CD4-positive, alpha-beta T cell (primary cell): ENCODE measurements around the gene HDHD2. TPM values are rescaled to one million over a fixed set of nuclear protein-coding genes. Genes with fewer than 3 reads are reported as not detected.
"Not testable (repeated sequence)": the region's sequence is repeated elsewhere in the genome, so short reads cannot be mapped to it uniquely, and the experiment has no call there.

ENCODE experiments used
- ATAC-seq: fragments of 200-7000 bp; cut with Tn5 transposase; one replicate; pipeline ENCODE4 v1.10.0; 2022; ENCODE audit warnings: mild to moderate bottlenecking; ENCODE audit not compliant: poor library complexity
- CTCF ChIA-PET: fragments of 350-600 bp; sonication (Branson Sonifier 250); formaldehyde crosslinking; loops from one replicate; lab custom pipeline; 2021; ENCODE audit warnings: antibody characterized with exemption, inconsistent platforms; lab: Charles Lee
- POLR2A ChIA-PET: fragments of 350-600 bp; sonication (Branson Sonifier 250); formaldehyde crosslinking; loops from one replicate; lab custom pipeline; 2021; ENCODE audit warnings: antibody characterized with exemption, inconsistent platforms; lab: Charles Lee
- DNase-seq, 14 experiments: peaks; one replicate each; pipeline ENCODE4 v3.0.0-alpha.2; 2013 to 2020; ENCODE audit warnings: mixed read lengths in 2 of 14
- H3K27ac ChIP-seq, 2 donors: one replicate each; pipeline versions ENCODE4 v1.5.1 to v1.7.0; 2013; ENCODE audit warnings: low read length in 2 of 2, low read depth in 1 of 2, mild to moderate bottlenecking in 1 of 2
- H3K27me3 ChIP-seq, 2 experiments: 1 replicate in 1 of 2; 2 replicates in 1 of 2; pipeline versions ENCODE4 v1.6.1 to v1.7.0; 2013; ENCODE audit warnings: low read length in 2 of 2, control low read depth in 1 of 2, mild to moderate bottlenecking in 1 of 2, moderate library complexity in 1 of 2; ENCODE audit not compliant: insufficient read depth in 2 of 2, control insufficient read depth in 1 of 2
- H3K36me3 ChIP-seq: one replicate; pipeline ENCODE4 v1.6.1; 2013; ENCODE audit warnings: low read length, control low read depth; ENCODE audit not compliant: insufficient read depth
- H3K4me1 ChIP-seq: one replicate; pipeline ENCODE4 v1.6.1; 2013; ENCODE audit warnings: low read length, control low read depth; ENCODE audit not compliant: insufficient read depth
- H3K4me3 ChIP-seq: one replicate; pipeline ENCODE4 v1.5.1; 2013; ENCODE audit warnings: mild to moderate bottlenecking, low read length, moderate library complexity
- H3K9me3 ChIP-seq, 2 experiments: 1 replicate in 1 of 2; 2 replicates in 1 of 2; pipeline versions ENCODE4 v1.6.1 to v1.7.0; 2013; ENCODE audit warnings: low read length in 2 of 2, mild to moderate bottlenecking in 2 of 2, control low read depth in 1 of 2, moderate library complexity in 1 of 2; ENCODE audit not compliant: control insufficient read depth in 1 of 2, insufficient read depth in 1 of 2
- H3K27ac Mint-ChIP-seq: one replicate; pipeline ENCODE4 v1.8.0; 2020; ENCODE audit warnings: mixed read lengths
- H3K27me3 Mint-ChIP-seq: one replicate; pipeline ENCODE4 v1.8.0; 2021; ENCODE audit warnings: mixed read lengths
- H3K36me3 Mint-ChIP-seq: one replicate; pipeline ENCODE4 v1.8.0; 2021; ENCODE audit warnings: low read depth, mixed read lengths
- H3K4me1 Mint-ChIP-seq: one replicate; pipeline ENCODE4 v1.8.0; 2021; ENCODE audit warnings: low read depth, mixed read lengths
- H3K4me3 Mint-ChIP-seq: one replicate; pipeline ENCODE4 v1.8.0; 2020; ENCODE audit warnings: mild to moderate bottlenecking, mixed read lengths
- H3K9me3 Mint-ChIP-seq: one replicate; pipeline ENCODE4 v1.8.0; 2020; ENCODE audit warnings: mixed read lengths
- intact Hi-C, 2 experiments: fragments of 100-400 bp; cut with DNase I in 1 of 2; cut with micrococcal nuclease in 1 of 2; formaldehyde crosslinking; loops; one replicate each; pipeline versions ENCODE4 v1.15.1 to v1.9.0; 2023 to 2025; cut with DNase I, micrococcal nuclease
- total RNA-seq, 174 experiments: library from RNA in 2 of 174; stranded (reverse) in 2 of 174; gene quantifications; one replicate each; pipeline ENCODE4 v1.2.3 and lab custom pipeline; 2021 to 2026
- TF ChIP-seq, protein P1 (sequence below): fragments of 200-600 bp; IDR thresholded peaks from one replicate; pipeline ENCODE4 v1.8.0; 2022; ENCODE audit warnings: antibody characterized with exemption, mild to moderate bottlenecking

The HDHD2 gene
- total RNA-seq, 2 experiments from 2014 or later = 7.3 to 8.9 TPM

DNA sequence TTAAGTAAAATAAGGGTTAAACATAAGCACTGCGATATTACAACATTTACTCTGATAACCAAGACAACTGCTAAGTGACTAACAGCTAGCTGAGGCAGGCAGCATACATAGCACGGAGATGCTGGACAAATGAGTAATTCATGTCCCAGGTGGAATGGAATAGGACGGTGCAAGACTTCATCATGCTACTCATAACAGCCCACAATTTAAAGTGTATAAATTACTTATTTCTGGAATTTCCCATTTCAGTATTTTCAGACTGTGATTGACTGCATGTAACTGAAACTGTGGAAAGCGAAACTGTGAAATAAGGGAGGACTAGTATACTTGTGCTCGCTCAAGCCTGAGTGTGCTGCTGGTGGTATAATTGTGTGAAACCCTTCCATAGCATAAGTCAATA lies 12.9 kb upstream of the HDHD2 start:
- CTCF ChIA-PET = no interaction called here
- peaks cover 37% of the 10 kb centered on the region for H3K4me1 Mint-ChIP-seq
- no peak for ATAC-seq

DNA sequence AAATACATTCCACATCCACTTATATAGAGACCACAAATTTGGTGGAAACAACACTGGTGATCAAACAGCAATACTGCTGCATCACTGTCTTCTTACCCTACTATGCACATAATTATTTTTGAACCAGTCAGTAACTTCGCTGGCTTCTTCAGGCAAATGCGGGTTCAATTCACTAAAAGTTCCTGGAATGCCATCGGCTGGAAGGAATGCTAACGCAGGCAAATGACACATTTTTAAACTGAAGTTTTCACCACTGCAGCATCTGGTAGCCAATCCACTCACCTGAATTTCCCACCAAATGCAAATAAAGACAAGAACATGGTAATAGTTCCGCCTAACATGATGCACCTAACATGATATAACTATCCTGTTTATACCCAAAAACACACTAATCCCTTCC lies 10.0 kb upstream of the HDHD2 start:
- H3K36me3 Mint-ChIP-seq = peaks cover 28% of the 10 kb centered on the region
- peaks cover 36% of the 10 kb centered on the region for H3K4me1 Mint-ChIP-seq
- Histone ChIP-seq H3K4me1 (no peaks in the 10 kb centered on the region), H3K27ac (no peak overlapping the region), H3K27me3 (no peaks in the 10 kb centered on the region), H3K4me3 (no peak overlapping the region), H3K36me3 (no peaks in the 10 kb centered on the region), H3K9me3 (no peaks in the 10 kb centered on the region)
- ChIA-PET CTCF (no interaction called here), POLR2A (no interaction called here)
- DNase-seq (no peak), ATAC-seq (no peak)
- H3K27me3 Mint-ChIP-seq = no peaks in the 10 kb centered on the region
- TF ChIP-seq, protein P1, sequence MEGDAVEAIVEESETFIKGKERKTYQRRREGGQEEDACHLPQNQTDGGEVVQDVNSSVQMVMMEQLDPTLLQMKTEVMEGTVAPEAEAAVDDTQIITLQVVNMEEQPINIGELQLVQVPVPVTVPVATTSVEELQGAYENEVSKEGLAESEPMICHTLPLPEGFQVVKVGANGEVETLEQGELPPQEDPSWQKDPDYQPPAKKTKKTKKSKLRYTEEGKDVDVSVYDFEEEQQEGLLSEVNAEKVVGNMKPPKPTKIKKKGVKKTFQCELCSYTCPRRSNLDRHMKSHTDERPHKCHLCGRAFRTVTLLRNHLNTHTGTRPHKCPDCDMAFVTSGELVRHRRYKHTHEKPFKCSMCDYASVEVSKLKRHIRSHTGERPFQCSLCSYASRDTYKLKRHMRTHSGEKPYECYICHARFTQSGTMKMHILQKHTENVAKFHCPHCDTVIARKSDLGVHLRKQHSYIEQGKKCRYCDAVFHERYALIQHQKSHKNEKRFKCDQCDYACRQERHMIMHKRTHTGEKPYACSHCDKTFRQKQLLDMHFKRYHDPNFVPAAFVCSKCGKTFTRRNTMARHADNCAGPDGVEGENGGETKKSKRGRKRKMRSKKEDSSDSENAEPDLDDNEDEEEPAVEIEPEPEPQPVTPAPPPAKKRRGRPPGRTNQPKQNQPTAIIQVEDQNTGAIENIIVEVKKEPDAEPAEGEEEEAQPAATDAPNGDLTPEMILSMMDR = no peak
- no peak overlapping the region for H3K27ac Mint-ChIP-seq
- H3K9me3 Mint-ChIP-seq = no peaks in the 10 kb centered on the region
- no peak overlapping the region for H3K4me3 Mint-ChIP-seq
- intact Hi-C loops = no loop called here

More for the DNA sequence above, 12.9 kb upstream of the HDHD2 start:
- intact Hi-C loops = no loop called here
- H3K27ac Mint-ChIP-seq = no peak overlapping the region
- DNase-seq = no peak
- no peak overlapping the region for H3K4me3 Mint-ChIP-seq
- H3K9me3 Mint-ChIP-seq = no peaks in the 10 kb centered on the region
- Histone ChIP-seq H3K4me1 (no peaks in the 10 kb centered on the region), H3K9me3 (no peaks in the 10 kb centered on the region), H3K36me3 (no peaks in the 10 kb centered on the region), H3K27me3 (no peaks in the 10 kb centered on the region), H3K4me3 (no peak overlapping the region), H3K27ac (no peak overlapping the region)
- no peaks in the 10 kb centered on the region for H3K27me3 Mint-ChIP-seq
- TF ChIP-seq, protein P1 = no peak
- peaks cover 10% of the 10 kb centered on the region for H3K36me3 Mint-ChIP-seq
- POLR2A ChIA-PET = no interaction called here

- H3K4me3 Mint-ChIP-seq, ATAC-seq, H3K36me3 ChIP-seq, H3K27me3 Mint-ChIP-seq, CTCF ChIA-PET, POLR2A ChIA-PET, H3K4me1 ChIP-seq, H3K27ac Mint-ChIP-seq, H3K9me3 ChIP-seq, H3K4me3 ChIP-seq, H3K27me3 ChIP-seq, H3K9me3 Mint-ChIP-seq, H3K27ac ChIP-seq, DNase-seq: not testable (repeated sequence)
- peaks cover 22% of the 10 kb centered on the region for H3K4me1 Mint-ChIP-seq
- intact Hi-C loops = loop anchor here in 1 of 2 experiments (10.0 kb wide), 2 partner anchors 244 to 776 kb away; partner anchors contain the start of genes KATNAL2, PIAS2 and SMAD2
- H3K36me3 Mint-ChIP-seq = peaks cover 32% of the 10 kb centered on the region
These were observed 8.1 kb upstream of the HDHD2 start for GRCh38 chr18:47158404-47158803.

GRCh38 chr18:47151439-47151838 lies 1.1 kb upstream of the HDHD2 start:
- Histone ChIP-seq H3K27ac (peak overlapping the region; percentile 74 to 76), H3K36me3 (peaks cover 9% of the 10 kb centered on the region), H3K9me3 (no peaks in the 10 kb centered on the region), H3K4me1 (peaks cover 25% of the 10 kb centered on the region), H3K27me3 (no peaks in the 10 kb centered on the region), H3K4me3 (peak overlapping the region; percentile 80)
- Mint-ChIP-seq H3K27ac (peak overlapping the region; percentile 95), H3K36me3 (peaks cover 26% of the 10 kb centered on the region), H3K4me1 (peaks cover 50% of the 10 kb centered on the region), H3K9me3 (no peaks in the 10 kb centered on the region), H3K27me3 (no peaks in the 10 kb centered on the region), H3K4me3 (peak overlapping the region; percentile 98)
- DNase-seq = no peak
- TF ChIP-seq, protein P1 = no peak
- POLR2A ChIA-PET = interaction anchor here (1.0 to 2.2 kb wide), 2 partner anchors 18 to 234 kb away, joined by 3 to 19 read pairs; partner anchors contain the start of genes KATNAL2 and PIAS2
- CTCF ChIA-PET = interaction anchor here (1.0 kb wide), 1 partner anchor 978 kb away, joined by 3 read pairs; a partner anchor contains a TSS
- no peak for ATAC-seq
- intact Hi-C loops = loop anchor here in 1 of 2 experiments (2.0 to 10.0 kb wide), 3 partner anchors 25 to 783 kb away; partner anchors contain the start of genes IER3IP1, KATNAL2, PIAS2 and SMAD2
